ENCODE data around the gene CHFR. TPM values are rescaled to one million over a fixed set of nuclear protein-coding genes. Genes with fewer than 3 reads are reported as not detected.
"Not testable (repeated sequence)": the region's sequence is repeated elsewhere in the genome, so short reads cannot be mapped to it uniquely, and the experiment has no call there.

The CHFR gene
- total RNA-seq, 1 experiment from 2014 or later, result 32.3 TPM

DNA sequence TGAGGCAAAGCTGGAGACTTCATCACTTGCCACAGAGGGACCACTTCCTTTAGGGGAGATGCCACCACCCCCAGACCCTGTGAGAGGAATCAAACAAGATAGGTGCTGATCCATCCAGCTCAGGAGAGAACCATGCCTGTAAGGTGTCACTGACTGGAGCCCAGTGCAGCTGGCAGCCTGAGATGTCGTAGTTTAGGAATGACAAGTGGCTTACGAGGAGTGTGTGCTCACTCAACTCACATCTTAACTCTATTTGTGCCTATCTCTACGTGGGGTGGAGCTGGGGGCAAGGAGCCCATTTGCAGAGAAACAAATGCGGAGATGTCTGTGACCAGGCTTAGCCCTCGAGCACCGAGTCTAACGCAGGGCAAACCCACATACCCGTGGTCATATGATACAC, 25.8 kb downstream of the CHFR start:
- CTCF ChIA-PET, result no interaction called here
- no peaks in the 10 kb centered on the region; the same call in 1 of the 2 replicates for H3K36me3 ChIP-seq (ENCODE audit: control insufficient read depth, insufficient read depth, low read length)
- H3K4me3 ChIP-seq (ENCODE audit: low read depth, low read length), result no peak overlapping the region
- no peaks in the 10 kb centered on the region for H3K27me3 ChIP-seq (replicated peaks; ENCODE audit: control insufficient read depth, insufficient read depth, low read length)
- H3K4me1 Mint-ChIP-seq (ENCODE audit: low read depth, unreplicated experiment), result no peaks in the 10 kb centered on the region
- TF ChIP-seq, protein P1, sequence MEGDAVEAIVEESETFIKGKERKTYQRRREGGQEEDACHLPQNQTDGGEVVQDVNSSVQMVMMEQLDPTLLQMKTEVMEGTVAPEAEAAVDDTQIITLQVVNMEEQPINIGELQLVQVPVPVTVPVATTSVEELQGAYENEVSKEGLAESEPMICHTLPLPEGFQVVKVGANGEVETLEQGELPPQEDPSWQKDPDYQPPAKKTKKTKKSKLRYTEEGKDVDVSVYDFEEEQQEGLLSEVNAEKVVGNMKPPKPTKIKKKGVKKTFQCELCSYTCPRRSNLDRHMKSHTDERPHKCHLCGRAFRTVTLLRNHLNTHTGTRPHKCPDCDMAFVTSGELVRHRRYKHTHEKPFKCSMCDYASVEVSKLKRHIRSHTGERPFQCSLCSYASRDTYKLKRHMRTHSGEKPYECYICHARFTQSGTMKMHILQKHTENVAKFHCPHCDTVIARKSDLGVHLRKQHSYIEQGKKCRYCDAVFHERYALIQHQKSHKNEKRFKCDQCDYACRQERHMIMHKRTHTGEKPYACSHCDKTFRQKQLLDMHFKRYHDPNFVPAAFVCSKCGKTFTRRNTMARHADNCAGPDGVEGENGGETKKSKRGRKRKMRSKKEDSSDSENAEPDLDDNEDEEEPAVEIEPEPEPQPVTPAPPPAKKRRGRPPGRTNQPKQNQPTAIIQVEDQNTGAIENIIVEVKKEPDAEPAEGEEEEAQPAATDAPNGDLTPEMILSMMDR (IDR thresholded peaks at IDR 0.05; ENCODE audit: insufficient read depth in 1 of 2, low read depth in 1 of 2, low read length in 1 of 2, severe bottlenecking in 1 of 2, unreplicated experiment in 1 of 2), result no peak
- no peaks in the 10 kb centered on the region; the same call in 1 of the 2 replicates for H3K9me3 ChIP-seq
- H3K36me3 Mint-ChIP-seq (ENCODE audit: insufficient read depth, unreplicated experiment), result peaks cover 23% of the 10 kb centered on the region
- no TSS peak for BruUV-seq (replicated peaks)
- H3K4me1 ChIP-seq, result no peaks in the 10 kb centered on the region
- H3K4me3 Mint-ChIP-seq (ENCODE audit: unreplicated experiment), result no peak overlapping the region
- H3K27me3 Mint-ChIP-seq (ENCODE audit: insufficient read depth, unreplicated experiment), result no peaks in the 10 kb centered on the region
- H3K9me3 Mint-ChIP-seq (ENCODE audit: unreplicated experiment), result no peaks in the 10 kb centered on the region
- intact Hi-C loops (cut with micrococcal nuclease; ENCODE audit: unreplicated experiment), result no loop called here
- POLR2A ChIA-PET, result no interaction called here
- no peak for DNase-seq
- H3K27ac Mint-ChIP-seq (ENCODE audit: unreplicated experiment), result no peak overlapping the region

DNA sequence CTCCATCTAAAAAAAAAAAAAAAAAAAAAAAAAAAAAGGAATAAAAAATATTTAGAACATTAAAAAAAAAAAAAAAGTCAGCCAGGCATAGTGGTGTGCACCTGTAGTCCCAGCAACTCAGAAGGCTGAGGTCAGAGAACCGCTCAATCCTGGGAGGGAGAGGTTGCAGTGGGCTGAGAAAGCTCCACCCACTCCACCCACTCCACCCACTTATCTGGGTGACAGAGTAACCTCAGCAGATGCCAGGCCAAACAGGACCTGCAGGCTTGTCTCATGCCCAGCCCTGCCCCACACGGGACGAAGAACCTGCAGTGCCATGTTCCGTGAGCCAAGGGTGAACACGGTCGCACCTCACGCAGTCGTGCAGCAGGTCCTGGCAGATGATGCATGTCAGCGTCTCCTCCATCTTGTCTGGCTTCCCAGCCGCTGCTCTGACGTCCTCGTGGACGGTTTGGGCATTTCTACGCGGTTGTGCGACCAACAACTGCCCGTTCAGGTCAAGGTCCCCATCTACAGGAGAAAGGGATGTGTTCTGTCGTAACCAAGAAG, 28.6 kb downstream of the CHFR start:
- Mint-ChIP-seq H3K9me3 (ENCODE audit: unreplicated experiment) (no peaks in the 10 kb centered on the region), H3K36me3 (ENCODE audit: insufficient read depth, unreplicated experiment) (peaks cover 39% of the 10 kb centered on the region), H3K27ac (ENCODE audit: unreplicated experiment) (no peak overlapping the region), H3K4me1 (ENCODE audit: low read depth, unreplicated experiment) (no peaks in the 10 kb centered on the region), H3K27me3 (ENCODE audit: insufficient read depth, unreplicated experiment) (no peaks in the 10 kb centered on the region), H3K4me3 (ENCODE audit: unreplicated experiment) (no peak overlapping the region)
- TF ChIP-seq, protein P1 (IDR thresholded peaks at IDR 0.05; ENCODE audit: insufficient read depth in 1 of 2, low read depth in 1 of 2, low read length in 1 of 2, severe bottlenecking in 1 of 2, unreplicated experiment in 1 of 2), result no peak
- BruUV-seq (replicated peaks), result no TSS peak
- no peaks in the 10 kb centered on the region for H3K9me3 ChIP-seq
- H3K36me3 ChIP-seq (ENCODE audit: control insufficient read depth, insufficient read depth, low read length), result no peaks in the 10 kb centered on the region; the same call in 1 of the 2 replicates
- intact Hi-C loops (cut with micrococcal nuclease; ENCODE audit: unreplicated experiment), result no loop called here
- POLR2A ChIA-PET, result no interaction called here
- CTCF ChIA-PET, result no interaction called here
- H3K4me3 ChIP-seq (ENCODE audit: low read depth, low read length), result no peak overlapping the region
- no peaks in the 10 kb centered on the region for H3K27me3 ChIP-seq (replicated peaks; ENCODE audit: control insufficient read depth, insufficient read depth, low read length)
- no peaks in the 10 kb centered on the region for H3K4me1 ChIP-seq
- DNase-seq, result no peak

DNA sequence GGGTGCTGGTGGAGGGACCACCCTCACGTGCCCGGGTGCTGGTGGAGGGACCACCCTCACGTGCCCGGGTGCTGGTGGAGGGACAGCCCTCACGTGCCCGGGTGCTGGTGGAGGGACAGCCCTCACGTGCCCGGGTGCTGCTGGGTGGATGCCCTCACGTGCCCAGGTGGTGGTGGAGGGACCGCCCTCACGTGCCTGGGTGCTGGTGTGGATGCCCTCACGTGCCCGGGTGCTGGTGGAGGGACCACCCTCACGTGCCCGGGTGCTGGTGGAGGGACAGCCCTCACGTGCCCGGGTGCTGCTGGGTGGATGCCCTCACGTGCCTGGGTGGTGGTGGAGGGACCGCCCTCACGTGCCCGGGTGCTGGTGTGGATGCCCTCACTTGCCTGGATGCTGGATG, 30.4 kb downstream of the CHFR start:
- CTCF ChIA-PET; POLR2A ChIA-PET; H3K9me3 ChIP-seq; intact Hi-C loops (cut with micrococcal nuclease; ENCODE audit: unreplicated experiment); H3K27ac Mint-ChIP-seq (ENCODE audit: unreplicated experiment); DNase-seq; H3K27me3 ChIP-seq (replicated peaks; ENCODE audit: control insufficient read depth, insufficient read depth, low read length); H3K4me3 ChIP-seq (ENCODE audit: low read depth, low read length); H3K36me3 ChIP-seq (ENCODE audit: control insufficient read depth, insufficient read depth, low read length); H3K9me3 Mint-ChIP-seq (ENCODE audit: unreplicated experiment); H3K4me1 ChIP-seq; H3K4me3 Mint-ChIP-seq (ENCODE audit: unreplicated experiment); BruUV-seq (replicated peaks); H3K27me3 Mint-ChIP-seq (ENCODE audit: insufficient read depth, unreplicated experiment); H3K4me1 Mint-ChIP-seq (ENCODE audit: low read depth, unreplicated experiment): not testable (repeated sequence)
- H3K36me3 Mint-ChIP-seq (ENCODE audit: insufficient read depth, unreplicated experiment), result peaks cover 39% of the 10 kb centered on the region

DNA sequence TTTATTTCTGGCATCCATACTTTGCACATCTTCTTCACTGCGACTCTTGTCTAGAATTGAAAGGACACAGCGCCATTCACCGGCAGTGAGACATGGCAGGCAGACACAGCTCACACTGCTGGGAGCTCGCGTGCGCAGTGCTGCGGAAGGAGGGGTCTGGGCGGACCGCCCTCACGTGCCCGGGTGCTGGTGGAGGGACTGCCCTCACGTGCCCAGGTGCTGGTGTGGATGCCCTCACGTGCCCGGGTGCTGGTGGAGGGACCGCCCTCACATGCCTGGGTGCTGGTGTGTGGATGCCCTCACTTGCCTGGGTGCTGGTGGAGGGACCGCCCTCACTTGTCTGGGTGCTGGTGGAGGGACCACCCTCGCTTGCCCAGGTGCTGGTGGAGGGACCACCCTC, 30.8 kb downstream of the CHFR start:
- Mint-ChIP-seq H3K4me3 (ENCODE audit: unreplicated experiment) (no peak overlapping the region), H3K27me3 (ENCODE audit: insufficient read depth, unreplicated experiment) (no peaks in the 10 kb centered on the region), H3K36me3 (ENCODE audit: insufficient read depth, unreplicated experiment) (peaks cover 37% of the 10 kb centered on the region), H3K9me3 (ENCODE audit: unreplicated experiment) (no peaks in the 10 kb centered on the region), H3K4me1 (ENCODE audit: low read depth, unreplicated experiment) (no peaks in the 10 kb centered on the region), H3K27ac (ENCODE audit: unreplicated experiment) (no peak overlapping the region)
- Histone ChIP-seq H3K4me3 (ENCODE audit: low read depth, low read length) (no peak overlapping the region), H3K36me3 (ENCODE audit: control insufficient read depth, insufficient read depth, low read length) (no peaks in the 10 kb centered on the region; the same call in 1 of the 2 replicates), H3K4me1 (no peaks in the 10 kb centered on the region), H3K9me3 (no peaks in the 10 kb centered on the region), H3K27me3 (replicated peaks; ENCODE audit: control insufficient read depth, insufficient read depth, low read length) (no peaks in the 10 kb centered on the region)
- CTCF ChIA-PET, result no interaction called here
- intact Hi-C loops (cut with micrococcal nuclease; ENCODE audit: unreplicated experiment), result no loop called here
- POLR2A ChIA-PET, result no interaction called here
- no TSS peak for BruUV-seq (replicated peaks)
- TF ChIP-seq, protein P1 (IDR thresholded peaks at IDR 0.05; ENCODE audit: insufficient read depth in 1 of 2, low read depth in 1 of 2, low read length in 1 of 2, severe bottlenecking in 1 of 2, unreplicated experiment in 1 of 2), result no peak
- no peak for DNase-seq

DNA sequence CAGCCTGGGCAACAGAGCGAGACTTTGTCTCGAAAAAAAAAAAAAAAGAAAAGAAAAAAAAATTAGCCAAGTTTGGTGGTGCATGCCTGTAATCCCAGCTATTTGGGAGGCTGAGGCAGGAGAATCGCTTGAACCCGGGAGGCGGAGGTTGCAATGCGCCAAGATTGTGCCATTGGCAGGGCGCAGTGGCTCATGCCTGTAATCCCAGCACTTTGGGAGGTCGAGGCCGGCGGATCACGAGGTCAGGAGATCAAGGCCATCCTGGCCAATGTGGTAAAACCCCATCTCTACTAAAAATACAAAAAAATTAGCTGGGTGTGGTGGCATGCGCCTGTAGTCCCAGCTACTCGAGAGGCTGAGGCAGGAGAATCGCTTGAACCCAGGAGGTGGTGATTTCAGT, 32.2 kb downstream of the CHFR start:
- DNase-seq; H3K9me3 ChIP-seq; H3K27me3 ChIP-seq (replicated peaks; ENCODE audit: control insufficient read depth, insufficient read depth, low read length); H3K4me3 ChIP-seq (ENCODE audit: low read depth, low read length); H3K27ac Mint-ChIP-seq (ENCODE audit: unreplicated experiment); CTCF ChIA-PET; H3K27me3 Mint-ChIP-seq (ENCODE audit: insufficient read depth, unreplicated experiment); BruUV-seq (replicated peaks); H3K9me3 Mint-ChIP-seq (ENCODE audit: unreplicated experiment); intact Hi-C loops (cut with micrococcal nuclease; ENCODE audit: unreplicated experiment); H3K4me1 Mint-ChIP-seq (ENCODE audit: low read depth, unreplicated experiment); H3K4me3 Mint-ChIP-seq (ENCODE audit: unreplicated experiment); POLR2A ChIA-PET; H3K36me3 ChIP-seq (ENCODE audit: control insufficient read depth, insufficient read depth, low read length); H3K4me1 ChIP-seq: not testable (repeated sequence)
- H3K36me3 Mint-ChIP-seq (ENCODE audit: insufficient read depth, unreplicated experiment), result peaks cover 41% of the 10 kb centered on the region

Data from Caco-2 (cell line).